HepG2 (cell line): Measurements from ENCODE around the gene IKZF4. TPM values are rescaled to one million over a fixed set of nuclear protein-coding genes. Genes with fewer than 3 reads are reported as not detected.

Experiments used
- MAZ ChIP-seq, 2 experiments: sonication (generic) in 1 of 2; formaldehyde crosslinking in 1 of 2; IDR thresholded peaks; 2 replicates each; pipeline versions ENCODE4 v1.5.0 to v1.6.1; 2012 to 2020; ENCODE audit warnings: low read depth in 2 of 2, mild to moderate bottlenecking in 2 of 2, borderline replicate concordance in 1 of 2, improper control_type of control experiment in 1 of 2, low read length in 1 of 2, missing genetic modification reagents in 1 of 2, moderate library complexity in 1 of 2
- MEF2D ChIP-seq: sonication (generic); formaldehyde crosslinking; IDR thresholded peaks from 2 replicates; pipeline ENCODE4 v1.5.1; 2020; ENCODE audit warnings: mild to moderate bottlenecking, missing genetic modification reagents
- polyA plus RNA-seq, 8 experiments: library from polyadenylated mRNA; depleted of rRNA in 3 of 8; stranded (reverse) in 7 of 8; unstranded in 1 of 8; fragments of >200 nt; fragmentation: Illumina TruSeq in 4 of 8; extraction: Trizol in 4 of 8; gene quantifications; 2 replicates each; pipeline versions ENCODE4 v1.2.1 to v1.2.3, GENCODE V29; 2011 to 2016; ENCODE audit warnings: low read depth in 4 of 8, missing spikeins in 1 of 8, mixed read lengths in 1 of 8; ENCODE audit not compliant: insufficient read depth in 1 of 8
- total RNA-seq, 5 experiments: library from RNA; depleted of rRNA; stranded (reverse); fragments of >200 nt; fragmentation: Illumina TruSeq; extraction: Trizol; gene quantifications; 2 replicates each; pipeline ENCODE4 v1.2.3, GENCODE V29; 2016; ENCODE audit warnings: low read depth in 1 of 5
- TF ChIP-seq, protein P1 (sequence below): sonication (generic); formaldehyde crosslinking; IDR thresholded peaks from 2 replicates; pipeline ENCODE4 v1.5.0; 2020; ENCODE audit warnings: mild to moderate bottlenecking, missing genetic modification reagents, borderline replicate concordance
- TF ChIP-seq, protein P2 (sequence below): sonication (generic); formaldehyde crosslinking; IDR thresholded peaks from 2 replicates; pipeline ENCODE4 v1.4.0; 2020; ENCODE audit warnings: missing genetic modification reagents
- TF ChIP-seq, protein P3 (sequence below): sonication (generic); formaldehyde crosslinking; IDR thresholded peaks from one replicate; pipeline ENCODE4 v1.5.1; 2020; ENCODE audit warnings: mild to moderate bottlenecking, missing genetic modification reagents; ENCODE audit errors: not compliant biosample characterization
- TF ChIP-seq, protein P4 (sequence below): sonication (generic); formaldehyde crosslinking; IDR thresholded peaks from 2 replicates; pipeline ENCODE4 v1.4.0; 2020; ENCODE audit warnings: missing genetic modification reagents, mild to moderate bottlenecking, borderline replicate concordance

The IKZF4 gene
- total and polyA plus RNA-seq, 2 of the 13 experiments (the other 11 are each of a cell fraction or from before 2014, with no cell fraction given) = 0.58 to 2.2 TPM

DNA sequence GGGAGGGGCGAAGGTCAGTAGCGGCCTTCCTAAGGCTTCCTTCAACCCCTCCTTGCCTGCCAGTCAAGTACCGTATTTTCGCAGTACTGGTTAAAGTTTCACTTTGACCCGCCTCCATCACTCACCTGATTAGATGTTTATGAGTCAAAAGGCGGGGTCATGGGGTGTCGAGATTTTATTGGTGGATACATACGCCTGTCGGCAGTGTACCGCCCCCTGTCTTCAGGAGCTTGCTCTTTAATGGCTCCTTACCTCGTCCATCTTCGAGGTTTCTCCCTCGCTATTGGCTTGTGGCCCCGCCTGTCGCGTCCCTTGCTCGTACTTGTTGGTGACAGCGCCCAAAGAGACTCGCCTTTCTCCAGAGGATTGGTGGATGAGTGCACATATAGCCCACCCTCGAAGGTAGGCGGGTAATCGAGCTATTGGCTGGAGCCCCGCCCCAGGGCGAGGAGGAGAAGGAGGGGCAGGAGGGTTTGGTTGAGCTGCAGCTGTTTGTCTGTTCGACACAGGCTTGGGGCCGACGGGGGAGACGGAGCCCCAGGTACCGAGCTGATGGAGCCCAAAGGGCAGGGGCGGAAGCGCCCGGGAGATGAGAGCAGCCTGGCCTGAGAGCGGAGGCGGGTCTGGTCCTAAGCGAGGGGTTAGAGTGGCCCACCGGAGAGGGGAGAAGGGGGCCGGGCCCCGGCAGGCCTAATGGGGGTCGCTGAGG, 47.1 kb upstream of the IKZF4 start, which contains the start of gene RAB5B (continued):
- TF ChIP-seq, protein P1, sequence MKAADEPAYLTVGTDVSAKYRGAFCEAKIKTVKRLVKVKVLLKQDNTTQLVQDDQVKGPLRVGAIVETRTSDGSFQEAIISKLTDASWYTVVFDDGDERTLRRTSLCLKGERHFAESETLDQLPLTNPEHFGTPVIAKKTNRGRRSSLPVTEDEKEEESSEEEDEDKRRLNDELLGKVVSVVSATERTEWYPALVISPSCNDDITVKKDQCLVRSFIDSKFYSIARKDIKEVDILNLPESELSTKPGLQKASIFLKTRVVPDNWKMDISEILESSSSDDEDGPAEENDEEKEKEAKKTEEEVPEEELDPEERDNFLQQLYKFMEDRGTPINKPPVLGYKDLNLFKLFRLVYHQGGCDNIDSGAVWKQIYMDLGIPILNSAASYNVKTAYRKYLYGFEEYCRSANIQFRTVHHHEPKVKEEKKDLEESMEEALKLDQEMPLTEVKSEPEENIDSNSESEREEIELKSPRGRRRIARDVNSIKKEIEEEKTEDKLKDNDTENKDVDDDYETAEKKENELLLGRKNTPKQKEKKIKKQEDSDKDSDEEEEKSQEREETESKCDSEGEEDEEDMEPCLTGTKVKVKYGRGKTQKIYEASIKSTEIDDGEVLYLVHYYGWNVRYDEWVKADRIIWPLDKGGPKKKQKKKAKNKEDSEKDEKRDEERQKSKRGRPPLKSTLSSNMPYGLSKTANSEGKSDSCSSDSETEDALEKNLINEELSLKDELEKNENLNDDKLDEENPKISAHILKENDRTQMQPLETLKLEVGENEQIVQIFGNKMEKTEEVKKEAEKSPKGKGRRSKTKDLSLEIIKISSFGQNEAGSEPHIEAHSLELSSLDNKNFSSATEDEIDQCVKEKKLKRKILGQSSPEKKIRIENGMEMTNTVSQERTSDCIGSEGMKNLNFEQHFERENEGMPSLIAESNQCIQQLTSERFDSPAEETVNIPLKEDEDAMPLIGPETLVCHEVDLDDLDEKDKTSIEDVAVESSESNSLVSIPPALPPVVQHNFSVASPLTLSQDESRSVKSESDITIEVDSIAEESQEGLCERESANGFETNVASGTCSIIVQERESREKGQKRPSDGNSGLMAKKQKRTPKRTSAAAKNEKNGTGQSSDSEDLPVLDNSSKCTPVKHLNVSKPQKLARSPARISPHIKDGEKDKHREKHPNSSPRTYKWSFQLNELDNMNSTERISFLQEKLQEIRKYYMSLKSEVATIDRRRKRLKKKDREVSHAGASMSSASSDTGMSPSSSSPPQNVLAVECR (CRISPR knock-in tag) = peak; percentile 93
- TF ChIP-seq, protein P2, sequence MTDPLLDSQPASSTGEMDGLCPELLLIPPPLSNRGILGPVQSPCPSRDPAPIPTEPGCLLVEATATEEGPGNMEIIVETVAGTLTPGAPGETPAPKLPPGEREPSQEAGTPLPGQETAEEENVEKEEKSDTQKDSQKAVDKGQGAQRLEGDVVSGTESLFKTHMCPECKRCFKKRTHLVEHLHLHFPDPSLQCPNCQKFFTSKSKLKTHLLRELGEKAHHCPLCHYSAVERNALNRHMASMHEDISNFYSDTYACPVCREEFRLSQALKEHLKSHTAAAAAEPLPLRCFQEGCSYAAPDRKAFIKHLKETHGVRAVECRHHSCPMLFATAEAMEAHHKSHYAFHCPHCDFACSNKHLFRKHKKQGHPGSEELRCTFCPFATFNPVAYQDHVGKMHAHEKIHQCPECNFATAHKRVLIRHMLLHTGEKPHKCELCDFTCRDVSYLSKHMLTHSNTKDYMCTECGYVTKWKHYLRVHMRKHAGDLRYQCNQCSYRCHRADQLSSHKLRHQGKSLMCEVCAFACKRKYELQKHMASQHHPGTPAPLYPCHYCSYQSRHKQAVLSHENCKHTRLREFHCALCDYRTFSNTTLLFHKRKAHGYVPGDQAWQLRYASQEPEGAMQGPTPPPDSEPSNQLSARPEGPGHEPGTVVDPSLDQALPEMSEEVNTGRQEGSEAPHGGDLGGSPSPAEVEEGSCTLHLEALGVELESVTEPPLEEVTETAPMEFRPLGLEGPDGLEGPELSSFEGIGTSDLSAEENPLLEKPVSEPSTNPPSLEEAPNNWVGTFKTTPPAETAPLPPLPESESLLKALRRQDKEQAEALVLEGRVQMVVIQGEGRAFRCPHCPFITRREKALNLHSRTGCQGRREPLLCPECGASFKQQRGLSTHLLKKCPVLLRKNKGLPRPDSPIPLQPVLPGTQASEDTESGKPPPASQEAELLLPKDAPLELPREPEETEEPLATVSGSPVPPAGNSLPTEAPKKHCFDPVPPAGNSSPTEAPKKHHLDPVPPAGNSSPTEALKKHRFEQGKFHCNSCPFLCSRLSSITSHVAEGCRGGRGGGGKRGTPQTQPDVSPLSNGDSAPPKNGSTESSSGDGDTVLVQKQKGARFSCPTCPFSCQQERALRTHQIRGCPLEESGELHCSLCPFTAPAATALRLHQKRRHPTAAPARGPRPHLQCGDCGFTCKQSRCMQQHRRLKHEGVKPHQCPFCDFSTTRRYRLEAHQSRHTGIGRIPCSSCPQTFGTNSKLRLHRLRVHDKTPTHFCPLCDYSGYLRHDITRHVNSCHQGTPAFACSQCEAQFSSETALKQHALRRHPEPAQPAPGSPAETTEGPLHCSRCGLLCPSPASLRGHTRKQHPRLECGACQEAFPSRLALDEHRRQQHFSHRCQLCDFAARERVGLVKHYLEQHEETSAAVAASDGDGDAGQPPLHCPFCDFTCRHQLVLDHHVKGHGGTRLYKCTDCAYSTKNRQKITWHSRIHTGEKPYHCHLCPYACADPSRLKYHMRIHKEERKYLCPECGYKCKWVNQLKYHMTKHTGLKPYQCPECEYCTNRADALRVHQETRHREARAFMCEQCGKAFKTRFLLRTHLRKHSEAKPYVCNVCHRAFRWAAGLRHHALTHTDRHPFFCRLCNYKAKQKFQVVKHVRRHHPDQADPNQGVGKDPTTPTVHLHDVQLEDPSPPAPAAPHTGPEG (CRISPR knock-in tag) = 0 out of 2 replicates have a peak, but pooled peaks have one; percentile 17
- TF ChIP-seq, protein P3, sequence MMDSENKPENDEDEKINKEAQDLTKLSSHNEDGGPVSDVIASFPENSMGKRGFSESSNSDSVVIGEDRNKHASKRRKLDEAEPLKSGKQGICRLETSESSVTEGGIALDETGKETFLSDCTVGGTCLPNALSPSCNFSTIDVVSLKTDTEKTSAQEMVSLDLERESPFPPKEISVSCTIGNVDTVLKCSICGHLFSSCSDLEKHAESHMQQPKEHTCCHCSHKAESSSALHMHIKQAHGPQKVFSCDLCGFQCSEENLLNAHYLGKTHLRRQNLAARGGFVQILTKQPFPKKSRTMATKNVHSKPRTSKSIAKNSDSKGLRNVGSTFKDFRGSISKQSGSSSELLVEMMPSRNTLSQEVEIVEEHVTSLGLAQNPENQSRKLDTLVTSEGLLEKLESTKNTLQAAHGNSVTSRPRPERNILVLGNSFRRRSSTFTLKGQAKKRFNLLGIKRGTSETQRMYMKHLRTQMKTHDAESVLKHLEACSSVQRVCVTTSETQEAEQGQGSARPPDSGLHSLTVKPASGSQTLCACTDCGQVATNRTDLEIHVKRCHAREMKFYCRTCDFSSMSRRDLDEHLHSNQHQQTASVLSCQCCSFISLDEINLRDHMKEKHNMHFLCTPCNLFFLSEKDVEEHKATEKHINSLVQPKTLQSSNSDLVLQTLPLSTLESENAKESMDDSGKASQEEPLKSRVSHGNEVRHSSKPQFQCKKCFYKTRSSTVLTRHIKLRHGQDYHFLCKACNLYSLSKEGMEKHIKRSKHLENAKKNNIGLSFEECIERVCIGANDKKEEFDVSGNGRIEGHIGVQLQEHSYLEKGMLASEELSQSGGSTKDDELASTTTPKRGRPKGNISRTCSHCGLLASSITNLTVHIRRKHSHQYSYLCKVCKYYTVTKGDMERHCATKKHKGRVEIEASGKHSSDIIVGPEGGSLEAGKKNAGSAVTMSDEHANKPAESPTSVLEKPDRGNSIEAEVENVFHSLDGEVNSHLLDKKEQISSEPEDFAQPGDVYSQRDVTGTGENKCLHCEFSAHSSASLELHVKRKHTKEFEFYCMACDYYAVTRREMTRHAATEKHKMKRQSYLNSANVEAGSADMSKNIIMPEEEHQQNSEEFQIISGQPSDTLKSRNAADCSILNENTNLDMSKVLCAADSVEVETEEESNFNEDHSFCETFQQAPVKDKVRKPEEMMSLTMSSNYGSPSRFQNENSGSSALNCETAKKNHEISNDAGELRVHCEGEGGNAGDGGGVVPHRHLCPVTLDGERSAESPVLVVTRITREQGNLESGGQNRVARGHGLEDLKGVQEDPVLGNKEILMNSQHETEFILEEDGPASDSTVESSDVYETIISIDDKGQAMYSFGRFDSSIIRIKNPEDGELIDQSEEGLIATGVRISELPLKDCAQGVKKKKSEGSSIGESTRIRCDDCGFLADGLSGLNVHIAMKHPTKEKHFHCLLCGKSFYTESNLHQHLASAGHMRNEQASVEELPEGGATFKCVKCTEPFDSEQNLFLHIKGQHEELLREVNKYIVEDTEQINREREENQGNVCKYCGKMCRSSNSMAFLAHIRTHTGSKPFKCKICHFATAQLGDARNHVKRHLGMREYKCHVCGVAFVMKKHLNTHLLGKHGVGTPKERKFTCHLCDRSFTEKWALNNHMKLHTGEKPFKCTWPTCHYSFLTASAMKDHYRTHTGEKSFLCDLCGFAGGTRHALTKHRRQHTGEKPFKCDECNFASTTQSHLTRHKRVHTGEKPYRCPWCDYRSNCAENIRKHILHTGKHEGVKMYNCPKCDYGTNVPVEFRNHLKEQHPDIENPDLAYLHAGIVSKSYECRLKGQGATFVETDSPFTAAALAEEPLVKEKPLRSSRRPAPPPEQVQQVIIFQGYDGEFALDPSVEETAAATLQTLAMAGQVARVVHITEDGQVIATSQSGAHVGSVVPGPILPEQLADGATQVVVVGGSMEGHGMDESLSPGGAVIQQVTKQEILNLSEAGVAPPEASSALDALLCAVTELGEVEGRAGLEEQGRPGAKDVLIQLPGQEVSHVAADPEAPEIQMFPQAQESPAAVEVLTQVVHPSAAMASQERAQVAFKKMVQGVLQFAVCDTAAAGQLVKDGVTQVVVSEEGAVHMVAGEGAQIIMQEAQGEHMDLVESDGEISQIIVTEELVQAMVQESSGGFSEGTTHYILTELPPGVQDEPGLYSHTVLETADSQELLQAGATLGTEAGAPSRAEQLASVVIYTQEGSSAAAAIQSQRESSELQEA (CRISPR knock-in tag) = peak; percentile 88
- peak; percentile 67 for TF ChIP-seq MAZ (IDR thresholded peaks at IDR 0.05; ENCODE audit: borderline replicate concordance, low read depth, low read length)
- peak; percentile 48; the same call in 1 of the 2 replicates for TF ChIP-seq MAZ (CRISPR knock-in tag; IDR thresholded peaks at IDR 0.05; ENCODE audit: low read depth)
- TF ChIP-seq, protein P4, sequence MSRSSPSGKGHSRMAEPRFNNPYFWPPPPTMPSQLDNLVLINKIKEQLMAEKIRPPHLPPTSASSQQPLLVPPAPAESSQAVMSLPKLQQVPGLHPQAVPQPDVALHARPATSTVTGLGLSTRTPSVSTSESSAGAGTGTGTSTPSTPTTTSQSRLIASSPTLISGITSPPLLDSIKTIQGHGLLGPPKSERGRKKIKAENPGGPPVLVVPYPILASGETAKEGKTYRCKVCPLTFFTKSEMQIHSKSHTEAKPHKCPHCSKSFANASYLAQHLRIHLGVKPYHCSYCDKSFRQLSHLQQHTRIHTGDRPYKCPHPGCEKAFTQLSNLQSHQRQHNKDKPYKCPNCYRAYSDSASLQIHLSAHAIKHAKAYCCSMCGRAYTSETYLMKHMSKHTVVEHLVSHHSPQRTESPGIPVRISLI (CRISPR knock-in tag) = peak; percentile 41; the same call in 1 of the 2 replicates
- TF ChIP-seq MEF2D (CRISPR knock-in tag) = peak; percentile 53
